Measurements from ENCODE around the gene AGBL4. TPM values are rescaled to one million over a fixed set of nuclear protein-coding genes. Genes with fewer than 3 reads are reported as not detected.

AGBL4 gene
- polyA plus RNA-seq, 3 donors = 0.05 TPM; not detected in 2

GRCh38 chr1:48704736-48705135 is 1319.0 kb downstream of the AGBL4 start:
- TF ChIP-seq CTCF (IDR thresholded peaks at IDR 0.05) = no peak
- Mint-ChIP-seq H3K27ac (no peak overlapping the region), H3K9me3 (no peaks in the 10 kb centered on the region), H3K36me3 (no peaks in the 10 kb centered on the region), H3K4me1 (peaks cover 4% of the 10 kb centered on the region), H3K27me3 (ENCODE audit: low read depth in 3 of 3) (peaks cover 0 to 2% (median 0%) of the 10 kb centered on the region in 3 donors), H3K4me3 (no peak overlapping the region)
- DNase-seq = no peak
- Histone ChIP-seq H2AFZ (ENCODE audit: insufficient read depth, low read depth, low read length, poor library complexity, severe bottlenecking) (no peak overlapping the region), H3K9me3 (replicated peaks in 1 of 2; ENCODE audit: control insufficient read depth in 1 of 2, insufficient read depth in 1 of 2, low read length in 2 of 2) (no peaks in the 10 kb centered on the region), H3K36me3 (replicated peaks in 1 of 2; ENCODE audit: control insufficient read depth in 1 of 2, insufficient read depth in 2 of 2, low read length in 2 of 2) (no peaks in the 10 kb centered on the region), H3K4me3 (replicated peaks in 1 of 3; ENCODE audit: low read depth in 2 of 3, low read length in 3 of 3) (no peak overlapping the region), H3K4me2 (replicated peaks; ENCODE audit: extremely low read depth, low read length, poor library complexity, severe bottlenecking) (no peak overlapping the region), H4K20me1 (ENCODE audit: insufficient read depth, low read length) (no peaks in the 10 kb centered on the region), H3K4me1 (ENCODE audit: control insufficient read depth in 1 of 2, insufficient read depth in 2 of 2, low read length in 2 of 2) (no peaks in the 10 kb centered on the region), H3K79me2 (ENCODE audit: insufficient read depth, low read length) (no peaks in the 10 kb centered on the region), H3K9ac (ENCODE audit: insufficient read depth, low read length, poor library complexity, severe bottlenecking) (no peak overlapping the region), H3K27ac (ENCODE audit: low read depth in 1 of 2, low read length in 2 of 2) (no peak overlapping the region), H3K27me3 (ENCODE audit: control insufficient read depth in 2 of 2, insufficient read depth in 2 of 2, low read length in 2 of 2) (no peaks in the 10 kb centered on the region)
- intact Hi-C loops (cut with micrococcal nuclease) = no loop called here
- WGBS (ENCODE audit: insufficient coverage) = 100% methylated on average over 2 of the region's 6 CpGs

- no CpG with 5 or more reads among the region's 2 CpGs for WGBS (ENCODE audit: insufficient coverage)
- intact Hi-C loops (cut with micrococcal nuclease) = no loop called here
- H3K9me3 Mint-ChIP-seq = no peaks in the 10 kb centered on the region
Observed at GRCh38 chr1:48701445-48701844, 1322.3 kb downstream of the AGBL4 start.

More at GRCh38 chr1:48701445-48701844, 1322.3 kb downstream of the AGBL4 start:
- Histone ChIP-seq H3K36me3 (replicated peaks in 1 of 2; ENCODE audit: control insufficient read depth in 1 of 2, insufficient read depth in 2 of 2, low read length in 2 of 2) (no peaks in the 10 kb centered on the region), H3K79me2 (ENCODE audit: insufficient read depth, low read length) (no peaks in the 10 kb centered on the region), H3K4me1 (ENCODE audit: control insufficient read depth in 1 of 2, insufficient read depth in 2 of 2, low read length in 2 of 2) (no peaks in the 10 kb centered on the region), H2AFZ (ENCODE audit: insufficient read depth, low read depth, low read length, poor library complexity, severe bottlenecking) (no peak overlapping the region), H3K27ac (ENCODE audit: low read depth in 1 of 2, low read length in 2 of 2) (no peak overlapping the region), H3K4me2 (replicated peaks; ENCODE audit: extremely low read depth, low read length, poor library complexity, severe bottlenecking) (no peak overlapping the region), H3K4me3 (replicated peaks in 1 of 3; ENCODE audit: low read depth in 2 of 3, low read length in 3 of 3) (no peak overlapping the region), H3K27me3 (ENCODE audit: control insufficient read depth in 2 of 2, insufficient read depth in 2 of 2, low read length in 2 of 2) (no peaks in the 10 kb centered on the region), H3K9ac (ENCODE audit: insufficient read depth, low read length, poor library complexity, severe bottlenecking) (no peak overlapping the region), H4K20me1 (ENCODE audit: insufficient read depth, low read length) (no peaks in the 10 kb centered on the region), H3K9me3 (replicated peaks in 1 of 2; ENCODE audit: control insufficient read depth in 1 of 2, insufficient read depth in 1 of 2, low read length in 2 of 2) (no peaks in the 10 kb centered on the region)
- Mint-ChIP-seq H3K36me3 (no peaks in the 10 kb centered on the region), H3K4me3 (no peak overlapping the region), H3K4me1 (peaks cover 7% of the 10 kb centered on the region), H3K27ac (no peak overlapping the region), H3K27me3 (ENCODE audit: low read depth in 3 of 3) (peaks cover 0 to 2% (median 0%) of the 10 kb centered on the region in 3 donors)
- TF ChIP-seq CTCF (IDR thresholded peaks at IDR 0.05) = no peak
- no peak for DNase-seq
